ENCODE data around the gene ZPLD1.

GRCh38 chr3:102480139-102480538, 45.3 kb downstream of the ZPLD1 start:
- TF ChIP-seq EP300 (IDR thresholded peaks at IDR 0.05) (no peak), POLR2AphosphoS5 (IDR thresholded peaks at IDR 0.05) (no peak)
- TF ChIP-seq, protein P1, sequence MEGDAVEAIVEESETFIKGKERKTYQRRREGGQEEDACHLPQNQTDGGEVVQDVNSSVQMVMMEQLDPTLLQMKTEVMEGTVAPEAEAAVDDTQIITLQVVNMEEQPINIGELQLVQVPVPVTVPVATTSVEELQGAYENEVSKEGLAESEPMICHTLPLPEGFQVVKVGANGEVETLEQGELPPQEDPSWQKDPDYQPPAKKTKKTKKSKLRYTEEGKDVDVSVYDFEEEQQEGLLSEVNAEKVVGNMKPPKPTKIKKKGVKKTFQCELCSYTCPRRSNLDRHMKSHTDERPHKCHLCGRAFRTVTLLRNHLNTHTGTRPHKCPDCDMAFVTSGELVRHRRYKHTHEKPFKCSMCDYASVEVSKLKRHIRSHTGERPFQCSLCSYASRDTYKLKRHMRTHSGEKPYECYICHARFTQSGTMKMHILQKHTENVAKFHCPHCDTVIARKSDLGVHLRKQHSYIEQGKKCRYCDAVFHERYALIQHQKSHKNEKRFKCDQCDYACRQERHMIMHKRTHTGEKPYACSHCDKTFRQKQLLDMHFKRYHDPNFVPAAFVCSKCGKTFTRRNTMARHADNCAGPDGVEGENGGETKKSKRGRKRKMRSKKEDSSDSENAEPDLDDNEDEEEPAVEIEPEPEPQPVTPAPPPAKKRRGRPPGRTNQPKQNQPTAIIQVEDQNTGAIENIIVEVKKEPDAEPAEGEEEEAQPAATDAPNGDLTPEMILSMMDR (IDR thresholded peaks at IDR 0.05) = no peak
